GM18867 (cell line): ENCODE measurements around the gene ABCG4.
"Not testable (repeated sequence)": the region's sequence is repeated elsewhere in the genome, so short reads cannot be mapped to it uniquely, and the experiment has no call there.

Source experiments
- ATAC-seq: cut with Tn5 transposase; IDR thresholded peaks from one replicate; pipeline ENCODE4 v1.9.1; 2021; ENCODE audit warnings: mild to moderate bottlenecking, moderate library complexity; ENCODE audit not compliant: unreplicated experiment

ABCG4 gene

DNA sequence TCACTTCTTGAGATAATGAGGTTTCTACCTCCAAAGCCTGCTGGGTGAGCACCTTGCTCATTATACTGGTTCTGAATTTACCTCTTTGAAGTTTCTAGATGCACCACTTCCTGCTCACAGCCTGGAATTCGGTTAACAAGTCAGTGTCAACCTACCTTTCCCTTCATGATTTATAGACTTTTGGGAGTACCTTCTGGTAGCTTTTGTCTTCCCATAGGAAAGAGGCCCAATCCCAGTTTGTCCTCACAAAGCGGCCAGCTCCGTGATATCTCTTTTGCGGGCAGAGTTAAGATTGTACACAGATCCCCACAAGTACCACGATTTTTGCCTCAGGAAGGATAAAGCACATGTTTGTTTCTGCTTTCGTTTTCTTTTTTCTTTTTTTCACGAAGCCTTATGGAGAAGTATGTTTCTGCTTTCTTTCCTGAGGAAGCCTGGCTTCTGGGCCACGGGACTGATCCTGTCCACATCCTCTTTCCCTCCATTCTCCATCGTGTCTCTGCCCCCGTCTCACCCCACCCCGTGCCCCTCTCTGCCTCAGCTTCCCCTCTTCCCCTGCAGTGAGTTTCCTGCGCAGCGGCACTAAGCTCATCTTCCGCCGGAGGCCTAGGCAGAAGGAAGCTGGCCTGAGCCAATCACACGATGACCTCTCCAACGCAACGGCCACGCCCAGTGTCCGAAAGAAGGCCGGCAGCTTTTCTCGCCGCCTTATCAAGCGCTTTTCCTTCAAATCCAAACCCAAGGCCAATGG is 33.2 kb upstream of the ABCG4 start:
- ATAC-seq, result no peak

DNA sequence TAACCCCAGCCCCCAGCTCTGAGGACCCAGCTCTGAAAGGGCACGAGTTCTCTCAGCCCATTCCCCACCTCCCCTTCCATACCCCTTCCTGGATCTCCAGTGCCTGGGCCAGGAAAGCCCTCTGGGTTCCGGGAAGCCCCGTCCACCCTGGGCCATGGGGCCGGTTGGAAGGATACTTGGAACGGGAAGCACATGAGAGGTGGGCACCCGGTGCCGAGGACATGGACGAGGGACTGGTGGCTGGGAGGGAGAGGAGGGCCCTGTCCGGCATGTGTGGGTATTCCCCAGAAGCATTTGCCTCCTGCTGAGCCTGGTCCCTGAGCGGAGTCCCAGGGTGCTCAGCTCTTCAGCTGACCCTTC is 32.6 kb upstream of the ABCG4 start:
- ATAC-seq, result no peak

DNA sequence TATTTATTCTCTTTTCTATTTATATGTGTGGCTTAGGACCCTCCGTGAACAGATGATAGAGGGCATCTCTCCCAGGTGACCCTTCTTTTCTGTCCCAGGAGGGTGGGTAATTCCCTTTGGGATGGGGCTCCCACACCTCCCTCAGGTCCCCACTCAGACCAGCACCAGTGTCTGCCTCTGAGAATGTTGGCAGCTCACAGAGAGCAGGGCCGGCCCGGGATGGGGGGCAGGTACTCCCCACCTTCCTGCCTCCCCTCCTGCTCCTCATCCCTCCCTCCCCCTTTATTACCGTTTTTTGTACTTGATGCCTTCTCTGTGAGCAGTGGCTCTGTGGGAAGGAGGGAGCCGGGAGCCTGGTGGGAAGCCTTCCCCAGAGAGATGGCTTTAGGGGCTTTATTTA is 32.3 kb upstream of the ABCG4 start:
- ATAC-seq, result no peak

DNA sequence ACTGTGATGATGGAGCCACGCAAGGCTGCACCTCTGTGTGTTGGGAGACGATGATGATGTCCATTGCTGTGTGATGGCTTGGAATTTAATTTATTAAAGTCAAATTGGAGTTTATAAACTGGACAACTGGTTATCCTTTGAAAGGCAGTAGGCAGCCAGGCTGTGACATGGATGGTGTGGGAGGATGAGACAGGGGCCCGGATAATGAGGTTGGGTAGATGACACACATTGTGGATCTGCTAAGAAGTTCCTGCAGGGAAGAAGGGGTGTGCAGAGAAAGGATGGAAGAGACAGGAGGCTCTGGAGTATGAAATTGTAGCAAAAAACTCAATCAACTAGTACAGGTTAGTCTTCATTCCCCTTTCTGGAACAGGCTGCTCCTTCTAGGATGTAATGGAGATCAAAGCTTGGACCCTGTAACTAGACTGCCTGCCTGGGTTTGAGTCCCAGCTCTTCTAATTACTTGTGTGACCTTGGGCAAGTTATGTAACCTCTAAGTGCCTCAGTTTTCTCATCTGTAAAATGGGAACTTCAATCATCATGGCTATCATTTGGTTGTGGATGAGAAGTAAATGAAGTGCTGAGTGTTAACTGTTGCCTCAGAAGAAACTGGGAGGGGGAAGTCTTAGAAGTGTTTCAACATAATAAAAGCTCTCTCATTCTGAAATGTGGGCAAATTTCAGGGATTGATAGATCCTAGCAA is 31.7 kb upstream of the ABCG4 start:
- no peak for ATAC-seq

DNA sequence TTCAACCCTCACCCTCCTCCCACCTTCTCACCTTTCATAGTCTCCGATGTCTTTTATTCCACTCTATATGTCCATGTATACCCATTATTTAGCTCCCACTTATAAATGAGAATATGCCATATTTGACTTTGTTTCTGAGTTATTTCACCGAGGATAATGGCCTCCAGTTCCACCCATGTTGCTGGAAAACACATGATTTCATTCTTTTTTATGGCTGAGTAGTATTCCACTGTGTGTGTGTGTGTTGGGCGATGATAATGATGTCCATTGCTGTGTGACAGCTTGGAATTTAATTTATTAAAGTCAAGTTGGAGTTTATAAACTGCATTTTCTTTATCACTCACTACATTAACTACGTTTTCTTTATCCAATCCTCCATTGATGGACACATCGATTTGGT is 30.6 kb upstream of the ABCG4 start:
- no peak for ATAC-seq

DNA sequence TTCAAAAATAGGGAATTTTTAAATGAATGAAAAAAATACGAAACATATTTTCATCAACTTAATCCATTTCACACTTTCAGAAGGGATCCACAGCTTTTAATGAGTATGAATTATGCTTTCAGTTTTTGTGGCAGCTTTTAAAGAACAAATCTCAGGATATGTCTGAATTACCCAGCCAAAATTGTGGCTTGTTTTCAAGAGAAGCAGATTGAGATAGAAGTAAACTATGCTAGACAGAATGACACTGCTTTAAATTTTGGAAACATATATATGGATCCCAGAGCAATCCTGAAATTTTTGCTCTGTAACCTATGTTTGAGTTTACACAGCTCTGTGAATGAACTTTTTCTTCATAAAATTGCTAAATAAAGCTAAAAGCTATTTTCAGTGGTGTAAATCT is 29.9 kb upstream of the ABCG4 start:
- no peak for ATAC-seq

DNA sequence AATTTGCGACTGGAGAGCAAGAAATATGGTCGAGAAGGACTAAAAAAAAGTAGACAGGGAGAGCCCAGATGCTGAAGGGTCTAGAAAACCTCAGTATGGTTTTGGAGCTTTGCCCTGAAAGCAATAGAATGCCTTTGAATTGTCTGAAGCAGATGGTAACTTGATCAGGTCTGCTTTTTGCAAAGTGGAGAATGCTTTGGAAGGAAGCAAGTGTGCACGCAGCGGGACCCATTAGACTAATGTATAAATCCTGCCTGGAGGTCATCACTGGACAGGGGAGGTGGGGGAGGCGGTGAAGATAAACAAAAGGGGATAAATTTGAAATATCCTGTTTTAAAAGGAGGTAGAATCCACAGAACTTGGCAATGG is 28.2 kb upstream of the ABCG4 start:
- ATAC-seq, result no peak

DNA sequence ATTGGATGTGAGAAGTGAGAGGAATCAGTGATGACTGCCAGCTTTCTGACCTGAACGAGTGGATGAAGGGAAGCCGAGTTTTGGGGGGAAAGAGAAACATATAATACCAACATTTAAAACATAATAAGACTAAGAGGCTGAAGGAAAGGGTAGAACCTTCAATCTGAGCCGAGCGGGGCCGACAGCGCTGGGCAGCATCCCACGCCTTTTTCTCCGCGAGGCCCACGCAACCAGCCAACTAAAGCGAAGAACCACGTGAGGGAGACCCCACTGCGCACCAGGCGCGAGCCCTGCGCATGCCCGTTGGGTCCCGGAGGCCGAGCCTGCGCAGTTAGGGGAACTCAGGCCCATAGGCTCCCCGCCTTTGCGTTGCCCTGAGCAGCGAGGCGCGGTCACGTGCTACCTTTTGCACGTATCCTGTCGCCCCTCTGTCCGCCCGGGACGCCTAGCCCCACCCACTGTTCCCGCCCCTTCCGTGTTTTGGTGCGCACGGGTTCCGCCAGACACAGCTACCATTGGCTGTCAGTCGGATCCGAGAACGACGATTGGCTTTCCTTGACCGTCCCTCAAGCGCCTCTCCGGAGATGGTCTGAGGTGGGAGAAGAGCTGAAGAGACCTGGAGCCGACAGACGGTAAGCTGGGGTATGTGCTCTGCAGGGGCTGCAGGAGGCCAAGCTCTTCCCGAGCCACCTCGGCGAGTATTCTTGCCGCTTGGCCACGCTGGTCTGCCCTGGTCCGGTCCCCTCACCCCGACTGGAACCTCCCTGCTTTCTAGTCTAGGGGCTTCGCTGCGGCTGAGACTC is 27.6 kb upstream of the ABCG4 start, which contains the start of gene HINFP:
HINFP (plus strand) TSS at position 573 of the 803 bp plus-strand sequence. CDS start 5,365 bp downstream, outside the sequence.
- ATAC-seq, result peak; percentile 95

DNA sequence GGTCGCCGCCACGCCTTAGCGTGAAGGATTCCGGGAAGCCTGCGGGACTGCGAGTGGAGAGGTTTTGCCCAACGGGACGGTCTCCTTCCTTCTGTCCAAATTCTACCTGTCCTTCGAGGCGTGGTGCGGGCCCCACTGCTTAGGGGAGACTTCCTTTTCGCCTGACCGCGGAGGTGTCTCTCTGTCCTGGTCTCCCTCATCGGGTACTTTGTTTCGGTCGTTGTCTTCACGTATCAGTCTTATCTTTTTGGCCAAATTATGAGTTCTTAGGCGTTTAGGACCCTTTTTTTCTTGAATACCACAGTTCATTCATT is 27.1 kb upstream of the ABCG4 start:
- peak; percentile 16 for ATAC-seq

DNA sequence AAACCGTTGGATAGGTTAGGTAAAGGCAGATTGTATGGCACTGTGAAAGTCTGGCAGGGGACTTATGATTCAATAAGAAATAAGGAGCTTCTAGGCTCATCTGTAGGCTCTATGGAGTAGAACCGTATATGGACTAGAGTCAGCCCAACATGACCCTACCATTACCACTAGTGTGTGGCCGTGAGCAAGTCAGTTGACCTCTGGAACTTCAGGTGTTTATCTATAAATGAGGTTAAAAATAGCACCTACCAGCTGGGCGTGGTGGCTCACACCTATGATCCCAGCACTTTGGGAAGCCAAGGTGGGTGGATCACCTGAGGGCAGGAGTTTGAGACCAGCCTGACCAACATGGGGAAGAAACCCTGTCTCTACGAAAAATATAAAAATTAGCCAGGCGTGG is 23.0 kb upstream of the ABCG4 start:
- no peak for ATAC-seq

DNA sequence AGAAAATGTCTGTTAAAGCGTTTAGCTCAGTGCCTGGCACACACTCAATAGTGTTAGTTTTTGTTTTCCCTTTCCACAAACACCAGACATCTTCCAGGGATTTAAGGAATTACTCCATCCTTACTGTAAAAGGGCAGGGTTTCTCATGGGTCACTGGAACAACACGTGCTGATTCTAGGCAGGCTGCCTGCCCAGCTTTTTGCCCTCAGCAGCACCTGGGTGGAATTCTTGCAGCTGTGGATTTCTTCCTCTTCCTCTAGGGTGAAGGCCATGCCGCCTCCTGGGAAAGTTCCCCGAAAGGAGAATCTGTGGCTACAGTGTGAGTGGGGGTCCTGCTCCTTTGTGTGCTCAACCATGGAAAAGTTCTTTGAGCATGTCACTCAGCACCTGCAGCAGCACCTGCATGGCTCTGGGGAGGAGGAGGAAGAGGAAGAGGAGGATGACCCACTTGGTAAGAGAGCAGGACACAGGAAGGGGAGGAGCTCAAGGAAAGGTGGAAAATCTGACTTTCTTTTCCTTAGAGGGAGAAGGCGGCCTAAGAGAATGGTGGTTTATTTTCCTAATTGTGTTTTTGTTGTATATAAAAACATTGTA is 22.1 kb upstream of the ABCG4 start:
- no peak for ATAC-seq

DNA sequence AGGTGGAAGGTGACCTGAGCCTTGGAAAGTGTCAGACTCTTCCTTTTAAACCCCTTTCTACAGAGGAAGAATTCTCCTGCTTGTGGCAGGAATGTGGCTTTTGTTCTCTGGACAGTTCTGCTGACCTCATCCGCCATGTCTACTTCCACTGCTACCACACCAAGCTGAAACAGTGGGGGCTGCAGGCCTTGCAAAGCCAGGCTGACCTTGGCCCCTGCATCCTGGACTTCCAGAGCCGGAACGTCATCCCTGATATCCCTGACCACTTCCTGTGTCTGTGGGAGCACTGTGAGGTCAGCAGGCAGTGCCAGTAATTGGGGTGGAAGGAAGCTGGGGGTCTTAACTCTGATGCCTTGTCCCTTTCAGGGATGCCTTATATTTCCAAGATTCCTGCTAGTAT is 18.2 kb upstream of the ABCG4 start:
- no peak for ATAC-seq

DNA sequence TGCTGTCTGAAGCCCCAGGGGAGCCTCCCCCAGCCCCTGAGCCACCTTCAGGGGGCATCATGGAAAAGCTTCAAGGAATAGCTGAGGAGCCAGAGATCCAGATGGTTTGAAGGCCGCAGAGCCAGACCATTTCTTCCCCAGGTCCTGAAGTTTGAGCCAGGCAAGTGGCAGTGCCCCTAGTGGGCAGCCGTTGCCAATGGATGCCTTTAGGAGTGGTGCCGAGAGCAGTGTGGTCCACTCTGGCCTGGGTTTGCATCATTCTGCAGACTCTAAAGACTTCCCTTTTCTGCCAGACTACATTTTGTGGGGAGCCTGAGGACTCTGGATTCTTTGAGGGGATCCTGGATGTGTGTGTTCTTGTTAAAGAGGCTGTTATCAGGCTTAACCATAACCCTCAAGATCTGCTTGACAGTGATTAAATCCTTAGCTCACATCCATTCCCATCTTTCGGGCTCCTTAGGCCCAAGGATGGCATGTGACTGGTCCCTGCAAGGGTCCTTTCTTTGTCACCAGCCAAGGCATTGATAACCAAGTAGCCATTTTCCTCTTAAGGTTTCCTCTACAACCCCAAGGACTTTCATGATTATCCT is 14.4 kb upstream of the ABCG4 start:
- no peak for ATAC-seq

DNA sequence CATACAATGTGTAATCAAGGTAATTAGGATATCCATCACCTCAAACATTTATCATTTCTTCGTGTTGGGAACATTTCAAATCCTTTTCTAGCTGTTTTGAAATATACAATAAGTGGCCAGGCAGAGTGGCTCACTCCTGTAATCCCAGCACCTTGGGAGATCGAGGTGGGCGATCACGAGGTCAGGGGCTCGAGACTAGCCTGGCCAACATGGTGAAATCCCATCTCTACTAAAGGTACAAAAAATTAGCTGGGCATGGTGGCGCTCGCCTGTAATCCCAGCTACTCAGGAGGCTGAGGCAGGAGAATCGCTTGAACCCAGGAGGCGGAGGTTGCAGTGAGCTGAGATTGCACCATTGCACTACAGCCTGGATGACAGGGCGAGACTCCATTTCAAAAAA is 9.6 kb upstream of the ABCG4 start:
- ATAC-seq, result not testable (repeated sequence)

DNA sequence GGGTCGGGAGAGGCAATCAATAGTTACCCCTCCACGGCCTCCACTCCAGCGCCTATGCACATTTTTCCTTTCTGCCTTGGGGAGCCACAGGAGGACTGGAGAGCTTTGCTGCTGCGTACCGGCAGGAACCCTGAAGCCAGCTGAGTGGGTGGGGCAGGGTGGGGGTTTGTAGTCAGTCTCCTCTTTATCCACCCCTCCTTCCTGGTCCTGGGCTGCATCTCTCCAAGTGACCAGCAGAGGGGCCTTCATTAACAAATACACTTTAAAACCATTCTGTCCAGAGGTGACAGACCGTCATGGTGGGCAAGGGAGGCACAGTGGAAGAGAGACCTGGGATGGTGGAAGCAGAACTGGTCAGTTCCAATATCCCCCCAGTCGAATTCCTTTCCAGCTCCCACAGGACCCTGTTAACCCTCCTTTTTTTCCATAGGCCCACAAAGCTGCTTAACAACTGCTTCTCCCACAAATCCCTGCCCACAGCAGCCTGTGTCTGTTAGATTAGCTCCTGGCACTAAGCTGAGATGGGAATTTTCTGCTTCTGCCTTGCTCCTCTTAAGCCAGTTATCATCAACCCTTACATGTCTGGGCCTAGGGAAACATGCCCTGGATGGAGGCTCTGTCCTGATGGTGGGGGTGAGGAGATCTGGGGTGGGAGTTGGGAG is 3.9 kb upstream of the ABCG4 start:
- ATAC-seq, result no peak

DNA sequence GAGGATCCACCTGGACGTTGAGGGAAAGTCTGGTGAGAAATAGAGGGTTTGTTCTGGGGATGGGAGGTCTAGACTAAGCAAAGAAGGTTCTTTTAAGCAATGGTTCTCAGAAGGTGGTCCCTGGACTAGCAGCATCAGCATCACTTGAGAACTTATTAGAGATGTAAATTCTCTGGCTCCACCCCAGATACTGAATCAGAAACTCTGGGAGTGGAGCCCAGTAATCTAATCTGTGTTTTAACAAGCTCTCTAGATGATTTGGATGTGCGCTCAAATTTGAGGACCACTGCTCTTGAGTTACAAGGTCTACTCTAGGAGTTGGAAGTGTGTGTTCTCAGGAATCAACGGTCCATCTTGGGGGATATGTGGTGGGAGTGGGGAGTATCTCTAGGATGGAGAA is 3.3 kb upstream of the ABCG4 start:
- ATAC-seq, result no peak

DNA sequence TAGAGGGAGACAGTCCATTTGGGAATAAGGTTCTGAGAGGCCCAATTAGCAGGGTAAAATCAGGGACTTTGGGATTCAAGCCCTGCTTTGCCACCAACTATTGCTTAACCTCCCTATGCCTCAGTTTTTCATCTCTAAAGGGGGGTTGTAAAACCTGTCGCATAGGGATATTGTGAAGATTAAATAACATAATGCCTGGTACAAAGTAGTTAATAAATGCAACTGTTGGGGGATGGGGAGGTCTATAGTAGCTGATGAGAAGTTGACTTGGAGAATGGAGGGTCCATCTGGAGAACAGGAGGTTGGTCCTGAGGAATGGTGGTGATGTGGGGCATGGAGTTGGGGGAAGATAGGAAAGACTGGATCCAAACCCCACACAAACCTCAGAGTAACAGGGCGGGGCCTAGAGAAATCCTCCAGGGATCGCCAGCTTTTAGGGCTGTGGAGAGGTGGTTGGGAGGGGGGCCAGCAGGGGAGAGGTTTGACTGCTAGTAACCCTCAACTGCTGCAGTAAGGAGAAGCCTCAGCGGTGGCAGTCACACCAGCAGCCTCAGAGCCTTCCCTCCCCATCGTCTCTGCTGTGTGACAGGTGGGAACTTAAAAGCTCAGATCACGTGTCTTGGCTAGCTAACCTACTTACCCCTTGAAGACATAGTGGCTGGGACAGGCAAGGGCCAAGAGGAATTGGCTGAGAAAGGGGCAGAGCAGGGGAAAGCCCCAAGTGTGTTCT is 1.1 kb upstream of the ABCG4 start:
- ATAC-seq, result no peak

DNA sequence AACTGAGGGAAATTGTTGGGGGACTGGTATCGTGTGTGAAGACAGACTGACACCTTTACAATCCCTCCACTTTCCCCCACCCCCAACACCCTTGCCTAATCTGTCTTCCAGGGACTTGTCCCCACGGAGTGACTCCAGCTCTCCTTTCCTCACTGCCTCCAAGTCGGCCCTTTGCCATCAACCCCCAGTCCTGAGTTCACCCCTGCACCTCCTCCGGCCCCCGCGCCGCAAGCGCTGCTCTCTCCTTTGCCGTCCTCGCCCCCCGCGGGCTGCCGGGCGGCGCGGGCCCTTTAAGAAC is 183 bp upstream of the ABCG4 start:
- ATAC-seq, result no peak

DNA sequence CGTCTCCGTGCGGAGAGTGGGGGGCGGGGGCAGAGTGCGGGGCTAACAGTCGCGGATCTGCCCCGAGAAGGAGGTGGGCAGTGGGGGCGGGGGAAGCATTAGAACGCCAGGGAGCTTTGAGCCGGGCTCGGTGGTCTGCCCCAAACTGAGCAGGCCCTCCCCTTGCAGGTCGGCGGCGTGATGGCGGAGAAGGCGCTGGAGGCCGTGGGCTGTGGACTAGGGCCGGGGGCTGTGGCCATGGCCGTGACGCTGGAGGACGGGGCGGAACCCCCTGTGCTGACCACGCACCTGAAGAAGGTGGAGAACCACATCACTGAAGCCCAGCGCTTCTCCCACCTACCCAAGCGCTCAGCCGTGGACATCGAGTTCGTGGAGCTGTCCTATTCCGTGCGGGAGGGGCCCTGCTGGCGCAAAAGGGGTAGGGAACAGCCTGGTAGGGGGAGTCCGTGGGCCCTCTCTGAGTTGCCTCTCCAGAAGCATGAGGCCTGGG is 979 bp downstream of the ABCG4 start:
- no peak for ATAC-seq

DNA sequence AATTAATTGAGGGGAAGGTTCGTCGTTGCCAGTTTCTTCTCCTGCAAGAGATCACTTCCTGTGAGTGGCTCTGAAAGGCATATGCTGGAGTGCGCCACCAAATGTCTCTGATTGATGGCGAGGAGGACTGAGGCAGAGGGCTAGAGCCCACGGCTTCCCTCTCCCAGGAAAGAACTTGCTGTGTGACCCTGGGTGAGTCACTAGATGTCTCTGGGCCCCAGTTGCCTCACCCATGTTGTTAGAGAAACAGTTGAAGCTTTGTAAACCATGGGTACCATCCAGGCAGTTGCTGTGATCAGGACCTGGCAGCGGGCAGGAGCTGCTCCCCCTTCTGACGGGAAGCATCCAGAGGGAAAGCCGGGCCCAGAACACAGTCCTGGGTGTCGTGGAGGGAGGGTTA is 3.2 kb downstream of the ABCG4 start:
- no peak for ATAC-seq
